ENCODE data around the gene TIAM2.
"Not testable (repeated sequence)": the region's sequence is repeated elsewhere in the genome, so short reads cannot be mapped to it uniquely, and the experiment has no call there.

The TIAM2 gene

GRCh38 chr6:155268088-155268867 is 273.2 kb downstream of the TIAM2 start:
- not testable (repeated sequence) for DNase-seq

- no peak for DNase-seq
Measured at GRCh38 chr6:155269765-155270164, 274.6 kb downstream of the TIAM2 start.

GRCh38 chr6:155270561-155271091 is 275.5 kb downstream of the TIAM2 start:
- no peak for DNase-seq

- no peak for DNase-seq
Measured at GRCh38 chr6:155271145-155271544, 276.0 kb downstream of the TIAM2 start.

GRCh38 chr6:155272353-155273232 is 277.5 kb downstream of the TIAM2 start:
- DNase-seq, result no peak

GRCh38 chr6:155273431-155273830 is 278.3 kb downstream of the TIAM2 start:
- no peak for DNase-seq

- DNase-seq, result no peak
Measured at GRCh38 chr6:155274106-155274505, 279.0 kb downstream of the TIAM2 start.

GRCh38 chr6:155274533-155274932 is 279.4 kb downstream of the TIAM2 start:
- no peak for DNase-seq

GRCh38 chr6:155275808-155276480 is 280.8 kb downstream of the TIAM2 start:
- no peak for DNase-seq

GRCh38 chr6:155276638-155277037 is 281.5 kb downstream of the TIAM2 start:
- no peak for DNase-seq

- no peak for DNase-seq
Measured at GRCh38 chr6:155278319-155279049, 283.4 kb downstream of the TIAM2 start.

GRCh38 chr6:155284775-155285174 is 289.7 kb downstream of the TIAM2 start:
- DNase-seq, result no peak

- DNase-seq, result no peak
Measured at GRCh38 chr6:155287762-155288161, 292.6 kb downstream of the TIAM2 start.

GRCh38 chr6:155290491-155290890 is 295.4 kb downstream of the TIAM2 start:
- no peak for DNase-seq

GRCh38 chr6:155291291-155291690 is 296.2 kb downstream of the TIAM2 start:
- DNase-seq, result no peak

GRCh38 chr6:155292711-155293110 is 297.6 kb downstream of the TIAM2 start:
- DNase-seq, result no peak

- no peak for DNase-seq
Measured at GRCh38 chr6:155297669-155298068, 302.6 kb downstream of the TIAM2 start.

GRCh38 chr6:155301867-155302266 is 306.8 kb downstream of the TIAM2 start:
- no peak for DNase-seq

- no peak for DNase-seq
Measured at GRCh38 chr6:155303361-155303870, 308.3 kb downstream of the TIAM2 start.

- DNase-seq, result no peak
Measured at GRCh38 chr6:155306958-155307357, 311.8 kb downstream of the TIAM2 start.

Measured in activated gamma-delta T cell (primary cell).